ENCODE measurements around the gene ENTPD8. TPM values are rescaled to one million over a fixed set of nuclear protein-coding genes. Genes with fewer than 3 reads are reported as not detected.

The ENTPD8 gene
- total RNA-seq, 2 experiments from 2014 or later: not detected

GRCh38 chr9:137406876-137407589 lies 34.1 kb downstream of the ENTPD8 start:
- intact Hi-C loops (cut with DNase I, micrococcal nuclease): loop anchor here (2.0 to 5.0 kb wide), 3 partner anchors 104 to 415 kb away; partner anchors contain the start of genes NRARP (in 1 of the 2) and PAXX (in 1 of the 2)
- Histone ChIP-seq H3K36me3 (ENCODE audit: insufficient read depth, low read length) (peaks cover 3% of the 10 kb centered on the region), H3K27me3 (ENCODE audit: control insufficient read depth in 1 of 2, insufficient read depth in 2 of 2, low read length in 2 of 2) (peaks cover 0 to 10% of the 10 kb centered on the region in 2 experiments), H3K27ac (ENCODE audit: low read depth in 1 of 2, low read length in 2 of 2) (no peak overlapping the region), H3K4me1 (ENCODE audit: insufficient read depth, low read length) (peaks cover 29% of the 10 kb centered on the region), H3K4me3 (ENCODE audit: low read length) (no peak overlapping the region), H3K9me3 (ENCODE audit: control insufficient read depth in 1 of 2, insufficient read depth in 1 of 2, low read length in 2 of 2) (no peaks in the 10 kb centered on the region)
- peak; percentile 65 for TF ChIP-seq CTCF (IDR thresholded peaks at IDR 0.05)
- no peak overlapping the region for H3K4me3 Mint-ChIP-seq
- peaks cover 7% of the 10 kb centered on the region for H3K36me3 Mint-ChIP-seq (ENCODE audit: low read depth)
- DNase-seq (peak; percentile 42 to 82 (median 68)), ATAC-seq (ENCODE audit: poor library complexity) (peak; percentile 99)
- H3K9me3 Mint-ChIP-seq: no peaks in the 10 kb centered on the region
- H3K4me1 Mint-ChIP-seq (ENCODE audit: low read depth): no peaks in the 10 kb centered on the region
- no peak overlapping the region for H3K27ac Mint-ChIP-seq
- H3K27me3 Mint-ChIP-seq: peaks cover 5% of the 10 kb centered on the region
- CTCF ChIA-PET: interaction anchor here (2.0 kb wide), 1 partner anchor 105 kb away, joined by 5 read pairs; the partner anchor contains the start of gene NRARP
- POLR2A ChIA-PET: interaction anchor here (0.5 kb wide), 1 partner anchor 19 kb away, joined by 3 read pairs; no protein-coding TSS in a partner anchor

GRCh38 chr9:137406085-137406760 lies 34.9 kb downstream of the ENTPD8 start:
- Mint-ChIP-seq H3K27ac (no peak overlapping the region), H3K27me3 (peaks cover 5% of the 10 kb centered on the region), H3K9me3 (no peaks in the 10 kb centered on the region), H3K4me3 (no peak overlapping the region), H3K36me3 (ENCODE audit: low read depth) (peaks cover 8% of the 10 kb centered on the region), H3K4me1 (ENCODE audit: low read depth) (no peaks in the 10 kb centered on the region)
- TF ChIP-seq CTCF (IDR thresholded peaks at IDR 0.05): no peak
- no peak for ATAC-seq (ENCODE audit: poor library complexity)
- Histone ChIP-seq H3K4me1 (ENCODE audit: insufficient read depth, low read length) (peaks cover 22% of the 10 kb centered on the region), H3K4me3 (ENCODE audit: low read length) (no peak overlapping the region), H3K27ac (ENCODE audit: low read depth in 1 of 2, low read length in 2 of 2) (no peak overlapping the region), H3K9me3 (ENCODE audit: control insufficient read depth in 1 of 2, insufficient read depth in 1 of 2, low read length in 2 of 2) (no peaks in the 10 kb centered on the region), H3K36me3 (ENCODE audit: insufficient read depth, low read length) (peaks cover 3% of the 10 kb centered on the region), H3K27me3 (ENCODE audit: control insufficient read depth in 1 of 2, insufficient read depth in 2 of 2, low read length in 2 of 2) (peaks cover 0 to 10% of the 10 kb centered on the region in 2 experiments)
- no peak for DNase-seq
- CTCF ChIA-PET: no interaction called here
- POLR2A ChIA-PET: interaction anchor here (0.5 kb wide), 1 partner anchor 19 kb away, joined by 3 read pairs; no protein-coding TSS in a partner anchor
- intact Hi-C loops (cut with DNase I, micrococcal nuclease): loop anchor here (2.0 to 5.0 kb wide), 3 partner anchors 103 to 414 kb away; partner anchors contain the start of genes NRARP (in 1 of the 2) and PAXX (in 1 of the 2)

GRCh38 chr9:137405677-137406081 lies 35.5 kb downstream of the ENTPD8 start:
- H3K9me3 ChIP-seq (ENCODE audit: control insufficient read depth in 1 of 2, insufficient read depth in 1 of 2, low read length in 2 of 2): no peaks in the 10 kb centered on the region
- peaks cover 16% of the 10 kb centered on the region for H3K4me1 ChIP-seq (ENCODE audit: insufficient read depth, low read length)
- ChIA-PET CTCF (no interaction called here), POLR2A (no interaction called here)
- H3K4me3 ChIP-seq (ENCODE audit: low read length): no peak overlapping the region
- ATAC-seq (ENCODE audit: poor library complexity) (no peak), DNase-seq (no peak)
- H3K4me1 Mint-ChIP-seq (ENCODE audit: low read depth): no peaks in the 10 kb centered on the region
- peaks cover 0 to 10% of the 10 kb centered on the region in 2 experiments for H3K27me3 ChIP-seq (ENCODE audit: control insufficient read depth in 1 of 2, insufficient read depth in 2 of 2, low read length in 2 of 2)
- H3K36me3 ChIP-seq (ENCODE audit: insufficient read depth, low read length): peaks cover 3% of the 10 kb centered on the region
- intact Hi-C loops (cut with DNase I, micrococcal nuclease): loop anchor here (2.0 to 5.0 kb wide), 3 partner anchors 103 to 413 kb away; partner anchors contain the start of genes NRARP (in 1 of the 2) and PAXX (in 1 of the 2)
- H3K27ac Mint-ChIP-seq: no peak overlapping the region
- no peak for TF ChIP-seq CTCF (IDR thresholded peaks at IDR 0.05)
- H3K9me3 Mint-ChIP-seq: no peaks in the 10 kb centered on the region
- H3K27me3 Mint-ChIP-seq: peaks cover 5% of the 10 kb centered on the region
- no peak overlapping the region for H3K4me3 Mint-ChIP-seq
- no peak overlapping the region for H3K27ac ChIP-seq (ENCODE audit: low read depth in 1 of 2, low read length in 2 of 2)
- peaks cover 8% of the 10 kb centered on the region for H3K36me3 Mint-ChIP-seq (ENCODE audit: low read depth)

All from CD4-positive, alpha-beta T cell (primary cell).